Right ventricle myocardium superior (tissue), 1 donor: ENCODE data around the gene SLC40A1. TPM values are rescaled to one million over a fixed set of nuclear protein-coding genes. Genes with fewer than 3 reads are reported as not detected.

ENCODE experiments used
- ATAC-seq: fragments of 200-7000 bp; cut with Tn5 transposase; one replicate; pipeline ENCODE4 v1.9.1; 2020; ENCODE audit warnings: mild to moderate bottlenecking; ENCODE audit not compliant: poor library complexity
- DNase-seq: peaks from one replicate; pipeline ENCODE4 v3.0.0-alpha.2; 2020
- intact Hi-C: fragments of 100-400 bp; cut with DNase I; formaldehyde crosslinking; loops from one replicate; pipeline ENCODE4 v1.11.2; 2022
- total RNA-seq: library from RNA; stranded (reverse); fragmentation: NEBNext Ultra II Directional; extraction: Animal tissue kit (Norgen Biotek cat#: 25700); gene quantifications from one replicate; pipeline ENCODE4 v1.2.1, GENCODE V29; 2021
- donor health status: DM: no; HTN: yes; CAD: no; lungs with severe emphysema.

SLC40A1 gene
- total RNA-seq, 1 donor from 2014 or later: 48.2 TPM

DNA sequence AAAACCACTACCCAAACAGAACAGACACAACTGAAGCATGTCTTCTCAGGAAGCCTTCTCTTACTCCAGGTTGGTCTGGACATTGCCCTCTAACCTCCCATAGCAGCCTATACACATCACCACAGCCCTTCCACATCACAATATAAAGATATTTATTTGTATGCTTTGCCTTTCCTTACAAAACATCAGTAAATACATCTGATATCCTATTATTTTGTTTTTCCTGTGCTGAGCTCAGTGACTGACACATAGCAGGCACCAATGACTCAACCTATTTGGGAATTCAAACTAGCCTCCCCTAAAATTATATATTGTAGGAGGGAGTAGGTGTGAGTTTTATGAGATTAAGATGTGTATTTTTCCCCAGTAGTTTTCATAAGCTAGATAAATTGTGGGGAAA is 28.8 kb downstream of the SLC40A1 start:
- intact Hi-C loops: no loop called here
- no peak for DNase-seq
- no peak for ATAC-seq

DNA sequence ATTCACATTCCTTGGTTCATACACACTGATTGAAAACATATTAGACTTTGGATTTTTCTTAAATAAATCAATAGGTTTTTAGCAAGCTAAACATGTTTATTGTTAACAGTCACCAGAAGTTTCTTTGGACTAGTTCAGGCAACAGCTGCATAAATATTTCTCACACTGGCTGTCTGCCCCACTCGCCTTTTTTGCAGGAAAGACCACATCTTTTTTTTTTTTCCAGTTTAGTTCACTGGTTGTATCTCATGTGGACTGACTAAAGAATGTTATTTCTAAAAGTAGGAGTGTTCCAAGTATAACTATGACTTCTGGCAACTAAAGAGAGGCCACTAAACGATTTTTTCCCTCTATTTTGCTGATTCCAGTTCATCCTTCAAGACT is 31.1 kb downstream of the SLC40A1 start:
- DNase-seq (peak; percentile 56), ATAC-seq (peak; percentile 35)
- intact Hi-C loops: no loop called here

DNA sequence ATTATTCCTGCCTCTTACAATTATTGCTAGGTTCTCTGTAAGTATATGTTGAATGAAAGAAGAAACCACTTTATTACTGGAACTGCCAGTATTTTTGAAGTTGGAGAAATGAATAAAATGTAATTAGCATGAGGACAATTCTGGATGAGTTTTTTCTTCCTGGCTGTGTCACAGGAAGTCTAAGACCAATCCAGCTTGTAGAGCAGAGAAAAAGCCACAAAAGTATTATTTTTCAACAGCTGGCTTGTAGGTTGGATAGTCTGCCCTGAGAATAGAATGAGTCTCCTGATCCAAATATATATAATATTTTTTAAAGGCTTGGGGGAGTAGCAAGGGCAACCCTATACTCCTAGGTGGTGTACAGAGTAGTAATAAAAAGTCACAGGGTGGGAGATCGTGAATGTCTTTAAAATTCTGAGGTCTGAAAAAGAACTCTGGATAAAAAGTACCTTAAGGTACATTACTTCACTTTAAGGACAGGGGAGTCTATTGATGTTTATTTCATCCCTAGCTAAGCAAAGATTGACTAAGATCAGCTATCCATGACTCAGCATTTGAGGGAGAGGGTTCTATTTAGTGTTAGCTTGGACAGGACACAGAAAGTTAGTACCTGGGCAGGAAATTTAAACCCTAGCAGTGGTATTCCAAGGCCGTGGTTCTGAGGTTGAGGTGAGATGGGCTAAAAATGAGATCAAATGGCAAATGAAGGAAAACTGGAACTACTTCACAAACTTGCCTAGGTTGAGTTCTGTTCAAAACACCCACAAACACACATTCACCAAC is 31.7 kb downstream of the SLC40A1 start:
- intact Hi-C loops: no loop called here
- ATAC-seq: no peak

DNA sequence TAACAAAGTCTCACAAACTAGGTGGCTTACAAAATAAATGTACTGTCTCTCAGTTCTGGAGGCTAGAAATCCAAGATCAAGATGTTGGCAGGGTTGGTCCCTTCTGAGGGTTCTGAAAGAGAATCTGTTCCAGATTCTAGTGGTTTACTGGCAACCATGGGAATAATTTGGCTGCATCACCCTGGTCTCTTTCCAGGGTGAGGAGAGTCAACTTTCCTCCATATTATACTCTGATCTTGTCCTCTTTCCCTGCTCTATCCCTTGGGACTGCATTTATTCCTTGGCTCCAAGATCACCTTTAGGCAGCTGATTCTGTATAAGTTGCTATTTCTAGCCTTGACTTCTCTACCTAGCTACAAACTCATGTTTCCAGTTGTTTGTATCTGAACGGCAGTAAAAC is 35.2 kb downstream of the SLC40A1 start:
- intact Hi-C loops: no loop called here
- DNase-seq: no peak
- peak; percentile 80 for ATAC-seq

More for the DNA sequence above, 31.7 kb downstream of the SLC40A1 start:
- no peak for DNase-seq

DNA sequence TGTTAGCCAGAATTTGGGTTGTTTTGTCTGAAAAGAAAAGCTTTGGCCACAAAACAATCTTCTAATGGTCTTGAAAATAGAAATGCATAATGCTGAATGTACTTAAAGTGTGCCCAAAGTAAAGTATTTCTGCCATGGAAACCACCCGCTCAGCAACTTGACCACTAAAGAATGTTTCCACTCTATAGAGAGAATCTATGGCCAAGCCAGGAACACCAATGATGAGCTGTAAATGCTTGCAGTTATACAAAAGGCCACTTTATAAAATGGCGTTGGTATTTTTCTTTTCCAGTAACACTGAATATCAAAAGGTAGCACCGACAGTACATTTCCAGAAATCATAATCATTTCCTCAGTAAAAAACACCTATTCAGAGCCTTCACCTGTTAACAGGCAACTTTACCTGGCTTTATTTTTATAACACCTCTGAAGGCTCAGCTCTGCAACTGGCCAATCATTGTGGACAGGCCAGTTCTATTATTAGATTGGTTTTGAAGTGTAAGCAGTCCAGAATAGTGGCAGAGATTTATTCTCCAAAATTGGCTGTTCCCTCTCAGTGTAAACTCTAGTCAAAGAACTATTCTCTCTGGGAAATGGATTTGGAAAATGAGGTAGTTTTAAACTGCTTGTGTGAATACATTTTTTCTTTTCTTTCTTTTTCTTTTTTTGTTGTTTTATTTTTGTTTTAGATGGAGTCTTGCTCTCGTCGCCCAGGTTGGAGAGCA is 36.1 kb downstream of the SLC40A1 start:
- ATAC-seq: peak; percentile 79
- intact Hi-C loops: no loop called here

DNA sequence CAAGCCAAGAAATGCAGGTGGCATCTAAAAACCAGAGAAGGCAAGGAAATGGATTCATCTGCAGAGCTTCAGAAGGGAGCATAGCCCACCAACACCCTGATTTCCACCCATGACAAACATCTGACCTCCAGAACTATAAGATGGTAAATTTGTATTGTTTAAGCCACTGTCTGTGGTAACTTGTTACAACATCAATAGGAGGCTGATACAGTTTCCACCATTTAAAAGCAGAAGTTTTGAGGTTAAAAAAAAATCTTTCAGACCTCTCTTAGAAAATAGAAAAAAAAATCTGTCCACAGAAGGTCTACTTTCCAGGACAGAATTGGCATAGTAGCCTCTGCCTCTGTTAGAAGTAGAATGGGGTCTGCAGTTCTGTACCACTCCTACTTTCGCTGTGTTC is 37.2 kb downstream of the SLC40A1 start:
- ATAC-seq: no peak
- intact Hi-C loops: no loop called here
- DNase-seq: no peak

More for the DNA sequence above, 36.1 kb downstream of the SLC40A1 start:
- no peak for DNase-seq

DNA sequence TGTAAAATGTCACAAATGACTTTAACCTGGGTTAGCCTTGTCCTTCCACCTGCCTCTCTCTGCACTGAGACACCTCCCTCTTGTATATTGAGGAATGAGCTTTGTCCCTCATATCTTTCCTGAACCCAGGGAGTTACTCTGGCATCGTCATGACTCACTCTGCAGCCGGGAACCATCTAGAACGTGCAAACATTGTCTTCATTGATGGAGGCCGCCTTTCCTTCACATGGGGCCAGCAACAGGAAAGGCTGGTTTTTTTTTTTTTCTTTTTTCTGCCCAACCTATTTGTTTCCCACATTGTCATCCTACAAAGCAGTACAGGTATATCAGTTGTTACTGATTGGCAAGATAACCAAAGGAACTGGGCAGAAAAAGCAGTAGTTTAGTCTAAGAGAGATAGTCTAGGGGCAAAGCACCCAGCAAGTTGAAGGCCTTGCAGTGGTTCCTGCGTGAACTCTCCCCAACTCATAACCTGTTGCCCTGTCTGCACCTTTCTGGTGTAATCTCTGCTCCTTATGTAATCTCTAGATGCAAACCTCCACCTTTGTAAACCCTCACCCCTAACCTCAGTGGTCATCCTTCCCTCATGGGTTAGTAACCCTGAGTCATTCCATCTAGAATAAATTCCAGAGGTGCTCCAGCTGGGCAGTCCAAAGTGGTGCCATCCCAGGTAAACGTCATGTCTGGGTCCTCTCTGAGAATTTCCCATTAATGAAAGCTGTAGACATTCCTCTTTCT is 38.3 kb downstream of the SLC40A1 start:
- ATAC-seq: no peak
- no peak for DNase-seq
- intact Hi-C loops: no loop called here

DNA sequence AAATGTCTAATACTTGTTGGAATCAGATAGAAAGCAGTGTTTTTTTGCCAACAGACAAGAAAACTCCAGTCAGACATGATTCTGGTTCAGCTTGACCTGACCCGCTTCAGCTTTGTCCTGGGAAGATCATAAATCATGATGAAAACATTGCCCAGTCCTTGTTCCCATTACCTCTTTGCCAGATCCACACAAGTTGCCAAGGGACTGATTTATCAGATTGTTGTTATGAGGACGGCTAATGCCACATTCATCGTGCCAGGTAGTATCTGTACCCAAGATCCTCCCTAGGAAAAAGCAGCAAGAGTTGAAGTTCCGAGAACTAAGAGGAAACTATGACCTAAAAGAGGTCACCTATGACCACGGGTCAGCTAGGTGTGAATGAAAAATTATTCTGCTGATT is 39.0 kb downstream of the SLC40A1 start:
- intact Hi-C loops: no loop called here
- DNase-seq (no peak), ATAC-seq (no peak)

DNA sequence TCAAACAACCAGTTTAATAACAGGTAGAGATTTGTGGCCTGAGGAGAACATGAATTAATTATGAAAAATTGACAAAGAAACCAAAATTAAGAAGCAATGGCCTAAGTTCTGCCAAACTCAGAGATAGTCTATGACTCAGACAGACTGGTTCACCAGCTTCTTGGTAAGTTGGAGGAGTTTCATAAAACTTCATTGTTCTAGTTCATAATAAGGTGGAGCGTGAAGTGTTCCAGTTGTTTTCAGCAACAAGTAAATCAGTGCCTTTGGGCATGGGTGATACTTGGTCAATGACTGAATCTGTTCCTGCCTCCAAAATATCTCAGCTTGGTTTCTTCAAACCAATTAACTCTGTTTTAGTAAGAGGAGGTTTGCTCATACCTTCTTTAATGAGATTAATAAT is 40.0 kb downstream of the SLC40A1 start:
- intact Hi-C loops: no loop called here
- no peak for DNase-seq
- ATAC-seq: no peak

DNA sequence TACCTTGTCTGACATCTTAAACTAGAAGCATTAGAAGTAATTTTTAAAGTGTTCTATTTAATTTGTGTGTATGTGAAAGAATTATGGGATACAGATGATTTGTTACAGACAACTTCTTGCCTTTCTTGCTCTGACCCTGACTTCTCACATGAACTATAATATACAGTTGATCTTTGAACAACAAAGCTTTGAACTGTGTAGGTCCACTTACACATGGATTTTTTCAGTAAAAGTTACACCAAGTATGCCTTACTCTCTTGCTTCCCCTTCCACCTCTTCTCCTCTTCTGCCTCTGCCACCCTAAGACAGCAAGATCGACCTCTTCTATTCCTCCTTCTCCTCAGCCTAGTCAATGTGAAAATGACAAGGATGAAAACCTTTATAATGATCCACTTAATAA is 42.2 kb downstream of the SLC40A1 start:
- intact Hi-C loops: no loop called here
- DNase-seq (no peak), ATAC-seq (no peak)

DNA sequence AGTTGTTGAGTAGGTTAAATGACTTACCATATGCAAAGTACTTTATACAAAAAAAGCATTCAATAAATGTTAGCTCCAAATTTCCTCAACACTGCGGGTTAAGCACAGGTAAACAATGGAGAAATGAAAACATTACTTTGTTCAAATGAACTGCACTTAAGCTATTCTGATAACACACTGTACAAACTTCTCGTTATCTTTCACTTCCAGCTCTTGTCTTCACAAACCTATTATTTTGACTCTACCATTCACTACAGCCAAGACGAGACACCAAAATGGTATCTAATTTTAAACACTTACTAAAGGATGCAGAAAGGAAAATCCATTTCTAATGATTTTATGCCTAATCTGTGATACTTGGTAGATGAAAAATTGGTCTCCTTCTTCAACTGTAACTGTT is 43.8 kb downstream of the SLC40A1 start:
- intact Hi-C loops: no loop called here
- ATAC-seq (no peak), DNase-seq (no peak)

DNA sequence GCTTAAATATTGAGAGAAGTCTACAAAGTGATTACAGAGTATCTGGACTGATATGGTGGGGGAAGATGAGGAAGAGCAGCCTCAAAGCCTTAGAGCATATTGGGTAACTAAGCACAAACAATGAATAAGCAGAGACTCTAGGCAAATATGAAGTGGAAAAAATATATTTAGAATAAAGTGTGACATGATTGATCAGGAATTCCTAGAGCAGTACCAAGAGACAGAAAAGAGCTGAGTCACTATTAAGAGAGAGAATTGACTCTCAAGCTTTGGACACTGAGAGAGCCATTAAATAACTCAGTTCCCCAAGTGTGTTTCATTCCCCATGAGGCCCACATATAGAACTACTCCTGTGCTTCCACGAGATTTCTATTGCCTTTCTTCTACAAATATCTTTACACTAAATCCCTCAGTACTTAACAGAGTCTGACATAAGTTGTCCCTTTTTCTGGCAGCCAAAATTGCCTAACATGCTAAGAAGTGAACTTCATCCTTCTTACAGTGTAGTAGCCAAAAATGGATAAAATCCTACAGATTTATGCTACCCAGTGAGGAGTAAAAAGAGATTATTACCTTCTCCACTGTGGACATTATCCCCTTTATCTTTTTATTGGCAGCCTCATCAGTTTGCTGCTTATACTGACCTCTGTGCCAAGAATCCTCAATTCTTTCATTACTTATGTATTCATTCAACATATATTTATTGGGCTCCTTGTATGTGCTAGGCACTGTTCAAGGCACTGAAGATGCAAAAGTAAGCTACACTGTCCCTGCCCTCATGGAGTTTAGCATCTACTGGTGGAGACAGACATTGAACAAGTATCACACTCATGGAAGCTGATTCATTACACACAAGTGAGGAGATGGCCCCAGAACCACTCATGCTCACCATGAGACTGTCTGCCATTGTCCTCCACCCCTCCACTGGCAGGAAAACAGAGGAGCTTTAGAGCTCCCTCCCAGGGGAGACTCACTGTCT is 45.4 kb downstream of the SLC40A1 start:
- intact Hi-C loops: no loop called here
- DNase-seq: no peak
- peak; percentile 66 for ATAC-seq

DNA sequence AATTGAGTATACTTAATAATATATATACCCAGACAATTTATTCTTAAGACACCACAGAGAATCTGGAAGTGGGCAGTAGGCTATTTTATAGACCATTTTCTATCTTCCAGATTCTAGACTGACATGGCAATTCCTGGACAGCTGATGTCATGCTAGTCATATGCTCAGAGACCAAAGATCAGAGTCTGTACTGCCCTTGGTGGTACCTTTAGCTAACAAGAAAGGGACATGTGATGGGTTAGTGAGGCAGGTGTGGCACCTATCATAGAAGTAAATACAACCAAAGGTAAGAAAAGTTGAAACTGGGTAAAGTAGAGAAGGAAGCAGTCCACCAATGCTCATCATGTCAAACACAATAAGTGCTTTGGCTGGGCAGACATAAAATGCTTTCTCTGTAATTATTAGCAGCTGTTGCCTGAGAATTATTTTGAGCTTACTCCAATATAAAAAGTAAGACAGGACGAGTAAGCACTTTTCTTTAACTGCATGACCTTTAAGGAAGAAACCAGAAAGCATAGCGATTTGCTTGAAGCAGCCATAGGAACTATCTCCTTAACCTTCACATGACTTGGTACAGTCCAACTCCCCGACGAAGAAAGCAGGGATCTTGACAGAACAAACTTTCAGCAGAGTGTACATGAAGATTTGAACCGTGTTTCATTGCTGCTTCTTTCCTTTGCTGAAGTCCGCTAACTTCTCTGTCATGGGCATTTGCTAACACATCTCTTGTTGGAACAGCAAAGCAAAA is 47.1 kb downstream of the SLC40A1 start:
- intact Hi-C loops: no loop called here
- ATAC-seq (peak; percentile 25), DNase-seq (no peak)

DNA sequence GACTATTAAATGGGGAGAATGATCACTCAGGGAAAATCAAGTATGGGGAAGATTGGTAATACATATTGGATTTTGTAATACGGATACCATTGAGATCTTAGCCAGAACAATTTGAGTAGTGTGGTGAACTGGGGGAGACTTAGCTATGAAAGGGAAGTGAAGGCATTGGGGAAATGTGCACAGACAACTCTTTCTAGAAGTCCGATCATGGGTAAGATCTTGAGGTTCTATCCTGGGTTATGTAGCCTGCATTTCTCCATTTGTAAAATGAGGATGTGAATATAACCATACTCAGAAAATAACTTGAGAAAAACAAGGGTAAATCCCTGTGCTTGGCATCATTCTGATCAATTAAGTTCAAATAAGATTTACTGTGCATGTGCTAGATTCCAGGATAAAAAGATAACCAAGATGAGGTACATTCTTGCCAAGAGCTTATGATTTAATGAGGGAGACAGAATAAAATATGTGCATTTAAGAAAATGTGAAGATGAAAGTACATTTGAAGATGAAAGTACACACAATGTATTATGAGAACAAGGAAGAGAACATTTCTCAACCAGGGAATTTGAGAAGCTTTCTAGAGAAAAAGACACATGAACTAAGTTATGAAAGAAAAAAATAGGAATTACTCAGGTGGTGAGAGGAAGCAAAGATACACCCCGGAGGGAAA is 49.5 kb downstream of the SLC40A1 start:
- no peak for DNase-seq
- no peak for ATAC-seq
- intact Hi-C loops: no loop called here

DNA sequence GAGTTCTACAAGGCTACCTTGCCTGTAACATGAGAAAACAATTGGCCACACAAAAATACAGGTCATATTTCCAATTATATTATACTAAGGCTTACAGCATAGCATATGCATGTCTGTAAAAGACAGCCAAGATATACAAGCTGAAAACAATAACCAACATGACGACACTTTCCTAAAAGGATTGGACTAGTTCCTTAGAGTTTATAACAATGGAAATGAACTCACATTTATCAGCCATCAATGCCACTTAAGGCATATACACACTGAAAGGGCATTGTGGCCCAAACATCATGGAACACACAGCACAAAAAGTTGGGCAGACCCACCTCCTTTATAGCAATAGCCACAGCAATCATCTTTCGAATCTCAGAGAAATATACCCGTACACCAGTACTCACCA is 52.0 kb downstream of the SLC40A1 start:
- DNase-seq (no peak), ATAC-seq (no peak)
- intact Hi-C loops: no loop called here

DNA sequence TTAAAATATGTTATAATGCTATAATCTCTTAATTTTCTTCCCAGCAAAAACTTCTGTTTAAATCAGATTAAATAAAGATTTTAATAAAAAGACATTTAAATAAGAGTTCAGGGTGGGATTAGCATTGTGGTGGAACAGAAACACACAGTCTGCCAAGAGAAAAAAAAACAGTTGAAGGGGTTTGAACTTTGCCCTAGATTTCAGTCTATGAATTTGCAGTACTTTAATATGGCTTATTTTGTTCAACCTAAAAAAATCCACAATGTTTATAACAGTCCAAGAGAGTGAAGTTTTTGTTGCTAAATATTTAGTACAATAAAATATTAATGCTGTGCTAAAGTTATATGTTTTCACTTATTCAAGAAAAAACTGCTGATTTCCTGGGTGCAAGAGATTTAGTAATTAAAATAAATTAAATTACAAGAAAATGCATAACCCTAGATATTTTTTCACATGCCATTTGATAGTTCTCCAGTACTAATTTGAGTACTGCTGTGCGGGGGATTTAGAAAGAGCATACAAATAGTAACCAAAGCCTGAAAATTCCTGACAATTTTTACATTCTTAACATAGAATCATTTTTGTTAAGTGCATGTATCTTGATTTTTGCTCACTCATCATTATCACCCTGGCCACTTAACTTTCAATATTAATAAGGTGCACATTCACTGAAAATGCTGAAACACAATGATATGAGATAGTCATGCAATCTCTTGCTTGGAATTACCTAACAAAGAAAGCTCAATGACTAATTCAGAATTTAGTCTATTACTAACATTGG is 52.6 kb downstream of the SLC40A1 start:
- DNase-seq (no peak), ATAC-seq (no peak)
- intact Hi-C loops: no loop called here
